NCI-H82 (cell line): Measurements from ENCODE around the gene ZNF674.
"Not testable (repeated sequence)": the region's sequence is repeated elsewhere in the genome, so short reads cannot be mapped to it uniquely, and the experiment has no call there.

Experiments used
- DNase-seq: peaks from one replicate; lab custom pipeline; 2025; lab: John Stamatoyannopoulos, UW

Gene ZNF674

GRCh38 chrX:46569621-46570020 lies 24.4 kb upstream of the ZNF674 start:
- no peak for DNase-seq

DNA sequence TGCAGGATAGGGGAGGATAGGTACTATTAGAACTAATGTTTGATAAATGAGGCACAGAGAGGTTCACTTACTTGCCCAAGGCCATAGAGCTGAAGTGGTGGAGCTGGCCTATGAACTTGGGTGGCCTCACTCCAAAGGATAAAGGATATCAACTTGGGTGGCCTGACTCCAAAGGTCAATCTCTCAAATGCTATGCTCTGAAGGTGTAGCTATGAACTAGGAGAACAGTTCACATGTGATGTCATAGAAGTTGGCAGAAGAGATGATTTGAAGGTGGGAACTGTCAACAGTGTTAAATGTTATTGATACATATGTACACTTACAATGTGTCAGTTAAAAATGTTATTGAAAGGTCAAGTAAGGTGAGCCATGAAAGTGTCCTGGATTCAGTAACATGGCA lies 22.2 kb upstream of the ZNF674 start:
- DNase-seq = no peak

- no peak for DNase-seq
Observed at GRCh38 chrX:46561824-46562657, 16.8 kb upstream of the ZNF674 start.

DNA sequence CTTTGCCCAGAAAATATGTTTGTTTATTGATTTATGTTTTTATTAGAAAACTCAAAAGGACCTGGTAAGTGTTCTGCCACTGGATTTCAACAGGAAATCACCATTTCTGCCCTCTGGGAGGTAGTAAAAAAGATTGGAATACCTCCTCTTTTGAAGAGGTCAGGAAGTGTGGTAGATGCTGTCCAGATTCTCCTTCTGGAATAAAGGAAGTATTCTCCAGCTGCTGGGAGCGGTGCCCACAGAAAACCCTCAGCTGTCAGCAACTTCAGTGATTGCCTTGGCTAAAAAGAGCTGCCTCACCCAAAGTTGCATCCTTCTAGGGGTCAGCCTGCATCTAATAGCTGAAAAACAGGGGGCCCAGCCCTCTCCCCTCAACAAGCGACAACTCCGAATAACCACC lies 13.8 kb upstream of the ZNF674 start:
- DNase-seq = no peak

DNA sequence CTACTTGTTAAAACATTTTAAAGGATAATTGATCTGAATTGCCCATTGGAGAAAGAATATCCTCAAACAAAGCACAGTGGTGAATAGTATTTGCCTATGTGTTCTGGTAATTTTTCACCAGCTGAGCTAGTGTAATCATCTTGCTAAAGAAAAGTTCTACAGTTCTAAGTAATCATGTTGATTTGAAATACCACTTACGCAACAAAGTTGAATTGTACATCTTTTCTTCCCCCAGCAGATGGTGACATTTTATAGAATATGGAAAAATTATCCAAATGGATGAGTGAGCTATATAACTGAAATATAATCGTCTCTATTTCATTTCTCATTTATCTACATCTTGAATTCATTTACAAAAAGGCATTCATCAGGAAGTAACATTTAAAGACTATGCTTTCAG lies 9.7 kb upstream of the ZNF674 start:
- no peak for DNase-seq

DNA sequence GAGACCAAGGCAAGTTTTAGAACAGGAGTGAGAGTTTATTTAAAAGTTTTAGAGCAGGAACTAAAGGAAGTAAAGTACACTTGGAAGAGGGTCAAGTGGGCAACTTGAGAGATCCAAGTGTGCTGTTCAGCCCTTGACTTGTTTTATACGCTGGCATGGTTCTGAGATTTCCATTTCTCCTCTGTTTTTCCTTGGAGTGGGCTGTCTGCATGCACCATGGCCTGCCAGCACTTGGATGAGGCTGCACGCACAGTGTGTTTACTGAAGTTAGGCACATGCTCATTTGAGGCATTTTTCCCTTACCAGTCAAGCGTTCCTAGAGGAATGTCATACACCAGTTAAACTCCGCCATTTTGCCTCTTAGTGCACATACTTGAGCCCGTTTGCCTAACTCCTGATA lies 8.7 kb upstream of the ZNF674 start:
- no peak for DNase-seq

GRCh38 chrX:46551494-46552128 lies 6.4 kb upstream of the ZNF674 start:
- DNase-seq = peak; percentile 16

GRCh38 chrX:46549914-46550313 lies 4.7 kb upstream of the ZNF674 start:
- DNase-seq = no peak

- no peak for DNase-seq
Observed at GRCh38 chrX:46547857-46548256, 2.6 kb upstream of the ZNF674 start.

DNA sequence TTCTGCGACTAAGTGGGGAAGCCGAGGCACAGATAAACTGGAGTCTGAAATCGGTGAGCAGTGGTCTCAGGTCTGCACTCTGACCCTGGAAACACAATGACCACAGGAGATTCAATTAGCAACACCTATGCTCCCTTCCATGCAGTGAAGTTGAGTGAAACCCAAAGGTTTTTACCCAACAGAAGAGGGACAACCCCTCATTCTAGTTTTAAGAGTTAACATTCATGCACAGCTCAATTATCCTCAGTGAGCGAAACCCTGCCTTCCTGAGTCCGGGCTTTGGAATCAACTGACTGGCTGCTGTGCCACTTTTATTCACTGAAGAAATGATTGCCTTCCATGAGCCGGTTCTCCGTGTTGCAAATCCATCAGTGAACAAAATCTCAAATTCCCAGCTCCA lies 694 bp downstream of the ZNF674 start:
- not testable (repeated sequence) for DNase-seq

GRCh38 chrX:46543441-46543840 lies 1.8 kb downstream of the ZNF674 start:
- no peak for DNase-seq

DNA sequence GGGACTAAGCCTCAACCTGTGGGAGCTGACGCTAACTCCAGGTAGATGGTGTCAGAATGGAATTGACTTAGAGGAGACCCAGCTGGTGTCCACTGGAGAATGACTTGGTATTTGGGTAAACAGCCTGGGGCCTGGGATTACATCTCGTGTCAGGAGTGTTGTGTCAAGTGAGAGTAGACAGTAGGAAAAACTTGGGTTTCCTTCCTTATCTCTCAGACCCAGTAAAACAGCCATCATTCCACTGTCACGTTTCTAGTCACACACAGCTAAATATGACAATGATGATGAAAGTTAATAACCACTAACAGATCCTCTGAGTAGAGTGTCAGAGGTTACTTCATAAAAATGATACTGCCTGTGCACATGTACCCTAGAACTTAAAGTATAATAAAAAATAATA lies 13.8 kb downstream of the ZNF674 start:
- no peak for DNase-seq

- DNase-seq = not testable (repeated sequence)
Observed at GRCh38 chrX:46530404-46530908, 14.8 kb downstream of the ZNF674 start.

- not testable (repeated sequence) for DNase-seq
Observed at GRCh38 chrX:46529740-46530403, 15.3 kb downstream of the ZNF674 start.

DNA sequence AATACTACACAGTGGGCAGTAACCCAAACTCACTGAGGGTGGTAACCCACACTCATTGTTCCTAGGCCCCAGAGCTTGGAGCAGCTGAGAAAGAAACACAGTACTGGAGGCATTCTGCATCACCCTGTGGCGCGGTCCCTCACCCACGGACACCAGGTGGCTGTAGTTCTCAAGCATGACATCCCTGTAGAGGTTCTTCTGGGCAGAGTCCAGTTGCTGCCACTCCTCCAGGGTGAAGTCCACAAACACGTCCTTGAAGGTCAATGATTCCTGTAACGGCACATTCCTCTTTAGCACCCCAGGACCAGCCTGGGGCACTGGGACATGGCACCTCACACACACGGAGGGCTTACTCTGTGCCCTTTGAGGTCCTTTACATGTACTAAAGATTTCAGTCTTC lies 16.6 kb downstream of the ZNF674 start:
- DNase-seq = not testable (repeated sequence)

GRCh38 chrX:46506076-46506475 lies 39.1 kb downstream of the ZNF674 start:
- DNase-seq = no peak

- no peak for DNase-seq
Observed at GRCh38 chrX:46502848-46503247, 42.4 kb downstream of the ZNF674 start.

- DNase-seq = no peak
Observed at GRCh38 chrX:46500054-46500453, 45.2 kb downstream of the ZNF674 start.

DNA sequence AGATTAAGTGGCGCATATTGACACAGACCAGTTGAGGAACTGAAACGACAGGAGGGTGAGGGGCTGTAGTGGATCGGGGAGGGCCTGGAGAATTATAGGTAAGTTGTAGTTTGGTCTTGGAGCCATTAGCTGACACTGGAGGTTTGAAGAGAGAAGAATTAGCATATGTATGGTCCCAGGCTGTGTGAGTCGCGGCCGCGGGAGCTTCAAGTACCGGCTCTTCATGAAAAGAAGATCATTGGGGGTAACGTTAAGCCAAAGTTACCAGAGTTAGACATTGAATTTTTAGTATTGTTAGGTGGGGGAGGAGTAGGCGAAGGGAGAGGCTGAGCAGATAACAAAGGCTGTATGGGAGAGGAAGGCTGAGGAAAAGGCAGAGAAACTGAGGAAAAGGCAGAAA lies 56.5 kb downstream of the ZNF674 start:
- no peak for DNase-seq

DNA sequence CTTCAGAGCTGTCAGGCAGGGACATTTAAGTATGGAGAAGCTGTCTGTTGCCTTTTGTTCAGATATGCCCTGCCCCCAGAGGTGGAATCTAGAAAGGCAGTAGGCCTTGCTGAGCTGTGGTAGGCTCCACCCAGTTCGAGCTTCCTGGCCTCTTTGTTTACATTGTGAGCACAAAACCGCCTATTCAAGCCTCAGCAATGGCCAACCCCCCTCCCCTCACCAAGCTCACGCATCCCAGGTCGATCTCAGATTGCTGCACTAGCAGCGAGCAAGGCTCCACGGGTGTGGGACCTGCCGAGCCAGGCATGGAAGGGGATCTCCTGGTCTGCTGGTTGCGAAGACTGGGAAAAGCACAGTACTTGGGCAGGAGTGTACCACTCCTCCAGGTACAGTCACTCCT lies 59.3 kb downstream of the ZNF674 start:
- DNase-seq = no peak

DNA sequence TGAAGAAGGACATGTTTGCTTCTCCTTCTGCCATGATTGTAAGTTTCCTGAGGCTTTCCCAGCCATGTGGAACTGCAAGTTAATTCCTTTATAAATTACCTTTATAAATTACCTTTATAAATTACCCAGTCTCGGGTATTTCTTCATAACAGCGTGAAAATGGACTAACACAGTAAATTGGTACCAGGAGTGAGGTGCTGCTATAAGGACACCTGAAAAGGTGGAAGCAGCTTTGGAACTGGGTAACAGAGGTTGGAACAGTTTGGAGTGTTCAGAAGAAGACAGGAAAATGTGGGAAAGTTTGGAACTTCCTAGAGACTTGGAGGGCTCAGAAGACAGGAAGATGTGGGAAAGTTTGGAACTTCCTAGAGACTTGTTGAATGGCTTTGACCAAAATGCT lies 66.6 kb downstream of the ZNF674 start:
- not testable (repeated sequence) for DNase-seq

DNA sequence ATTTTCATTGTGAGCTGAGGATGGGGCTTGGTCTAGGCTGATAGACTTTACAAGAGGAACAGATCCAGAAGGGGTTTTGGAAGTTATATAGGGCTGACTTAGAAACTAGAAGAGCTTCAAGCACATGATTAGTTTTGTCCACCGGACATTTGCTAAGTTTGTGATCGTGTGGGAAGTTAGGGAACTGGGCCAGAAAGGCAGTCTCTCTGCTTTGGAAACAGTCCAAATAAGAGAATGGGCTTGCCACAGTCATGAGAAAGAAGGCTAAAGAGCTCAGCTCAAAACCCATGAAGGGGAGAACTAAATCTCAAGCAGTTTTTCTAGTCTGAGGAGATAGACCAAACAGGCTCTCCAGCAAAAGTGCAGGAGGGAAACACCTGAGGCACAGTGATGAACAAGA lies 67.8 kb downstream of the ZNF674 start:
- DNase-seq = no peak

- no peak for DNase-seq
Observed at GRCh38 chrX:46465203-46465602, 80.0 kb downstream of the ZNF674 start.
